Parathyroid adenoma (tissue), 2 donors: ENCODE results near the gene ACSS2.

Experiments used
- H2AFZ ChIP-seq: fragments of 300-600 bp; sonication (generic); one replicate; pipeline ENCODE4 v1.7.0; 2017; ENCODE audit warnings: antibody characterized with exemption, mild to moderate bottlenecking
- H3K27ac ChIP-seq: fragments of 300-600 bp; sonication (generic); one replicate; pipeline ENCODE4 v1.7.0; 2017
- H3K27me3 ChIP-seq: fragments of 300-600 bp; sonication (generic); one replicate; pipeline ENCODE4 v1.7.0; 2017; ENCODE audit warnings: low read length; ENCODE audit not compliant: control insufficient read depth, insufficient read depth
- H3K36me3 ChIP-seq: fragments of 300-600 bp; sonication (generic); one replicate; pipeline ENCODE4 v1.7.0; 2017; ENCODE audit warnings: low read length; ENCODE audit not compliant: control insufficient read depth, insufficient read depth
- H3K4me1 ChIP-seq: fragments of 300-600 bp; sonication (generic); one replicate; pipeline ENCODE4 v1.7.0; 2017; ENCODE audit warnings: control low read depth
- H3K4me2 ChIP-seq: fragments of 300-600 bp; sonication (generic); one replicate; pipeline ENCODE4 v1.7.0; 2017; ENCODE audit warnings: low read length
- H3K4me3 ChIP-seq: fragments of 300-600 bp; sonication (generic); one replicate; pipeline ENCODE4 v1.7.0; 2017; ENCODE audit warnings: low read depth, low read length
- H3K79me2 ChIP-seq: fragments of 300-600 bp; sonication (generic); one replicate; pipeline ENCODE4 v1.7.0; 2017; ENCODE audit warnings: control low read depth
- H3K9ac ChIP-seq: fragments of 300-600 bp; sonication (generic); one replicate; pipeline ENCODE4 v1.7.0; 2017; ENCODE audit warnings: mild to moderate bottlenecking
- H3K9me3 ChIP-seq: fragments of 300-600 bp; sonication (generic); one replicate; pipeline ENCODE4 v1.7.0; 2017; ENCODE audit warnings: low read length; ENCODE audit not compliant: control insufficient read depth
- CTCF ChIP-seq: fragments of 300-600 bp; sonication (generic); IDR thresholded peaks from one replicate; pipeline ENCODE4 v1.7.0; 2017; ENCODE audit warnings: antibody characterized with exemption, mild to moderate bottlenecking
- donor health status: primary hyperparathyroidism.

Gene ACSS2

GRCh38 chr20:34967421-34967820, 91.0 kb downstream of the ACSS2 start:
- Histone ChIP-seq H3K27ac (no peak overlapping the region), H3K79me2 (no peaks in the 10 kb centered on the region), H3K4me2 (no peak overlapping the region), H3K4me1 (peaks cover 4% of the 10 kb centered on the region), H3K4me3 (no peak overlapping the region), H3K9me3 (no peaks in the 10 kb centered on the region), H3K27me3 (no peaks in the 10 kb centered on the region), H3K9ac (no peak overlapping the region), H3K36me3 (no peaks in the 10 kb centered on the region), H2AFZ (no peak overlapping the region)
- no peak for TF ChIP-seq CTCF

GRCh38 chr20:34968042-34968775, 91.8 kb downstream of the ACSS2 start:
- Histone ChIP-seq H3K36me3 (no peaks in the 10 kb centered on the region), H3K27me3 (no peaks in the 10 kb centered on the region), H3K4me2 (no peak overlapping the region), H3K79me2 (no peaks in the 10 kb centered on the region), H3K9me3 (no peaks in the 10 kb centered on the region), H3K9ac (no peak overlapping the region), H3K4me1 (peaks cover 4% of the 10 kb centered on the region), H3K27ac (no peak overlapping the region), H2AFZ (no peak overlapping the region), H3K4me3 (no peak overlapping the region)
- no peak for TF ChIP-seq CTCF

GRCh38 chr20:34970193-34970840, 93.9 kb downstream of the ACSS2 start:
- no peak for TF ChIP-seq CTCF
- H3K4me1 ChIP-seq = no peaks in the 10 kb centered on the region
- no peak overlapping the region for H3K4me3 ChIP-seq
- no peaks in the 10 kb centered on the region for H3K9me3 ChIP-seq
- no peak overlapping the region for H2AFZ ChIP-seq
- H3K27ac ChIP-seq = no peak overlapping the region
- H3K9ac ChIP-seq = no peak overlapping the region
- no peaks in the 10 kb centered on the region for H3K79me2 ChIP-seq
- H3K4me2 ChIP-seq = no peak overlapping the region
- no peaks in the 10 kb centered on the region for H3K27me3 ChIP-seq
- H3K36me3 ChIP-seq = no peaks in the 10 kb centered on the region

GRCh38 chr20:34970846-34971560, 94.6 kb downstream of the ACSS2 start:
- Histone ChIP-seq H3K36me3 (no peaks in the 10 kb centered on the region), H3K4me1 (no peaks in the 10 kb centered on the region), H3K9me3 (no peaks in the 10 kb centered on the region), H3K27me3 (no peaks in the 10 kb centered on the region), H3K4me2 (no peak overlapping the region), H3K79me2 (no peaks in the 10 kb centered on the region), H2AFZ (no peak overlapping the region), H3K4me3 (no peak overlapping the region), H3K9ac (no peak overlapping the region), H3K27ac (no peak overlapping the region)
- TF ChIP-seq CTCF = no peak
